ENCODE measurements around the gene FNBP1L. TPM values are rescaled to one million over a fixed set of nuclear protein-coding genes. Genes with fewer than 3 reads are reported as not detected.
A peak's percentile ranks its signal among the peaks of the same experiment; 100 is the strongest.

FNBP1L gene
- total RNA-seq, 1 experiment from 2014 or later: 119 TPM

DNA sequence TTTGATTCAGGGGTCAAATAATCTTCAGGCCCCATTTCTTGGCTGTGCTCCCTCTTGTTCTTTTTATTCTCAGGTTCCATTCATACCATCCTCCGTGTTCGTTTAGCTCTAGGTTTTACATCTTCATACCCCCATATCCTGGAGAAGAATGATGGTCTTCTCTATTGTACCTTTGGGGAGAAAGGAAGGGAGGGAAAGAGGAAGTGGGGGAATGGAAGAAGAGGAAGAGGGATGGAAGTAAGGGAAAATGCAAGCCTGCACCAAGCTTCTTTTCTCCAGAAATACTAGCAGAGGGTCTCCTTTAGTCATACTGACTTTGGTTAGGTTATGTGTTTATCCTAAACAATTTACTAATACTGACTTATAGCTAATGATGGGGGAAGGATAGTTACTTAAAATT is 52.4 kb downstream of the FNBP1L start:
- no peak overlapping the region for H3K4me3 Mint-ChIP-seq
- peak overlapping the region in 2 of 3 experiments; percentile 58 to 68; a peak in 3 of 7 replicates for H3K27ac Mint-ChIP-seq
- Histone ChIP-seq H2BK12ac (ENCODE audit: insufficient read length, low read depth, low read length) (no peak overlapping the region), H3K18ac (ENCODE audit: insufficient read length, low read depth, low read length) (no peak overlapping the region), H3K9me3 (ENCODE audit: control insufficient read depth, low read depth, low read length) (no peaks in the 10 kb centered on the region), H3K9ac (ENCODE audit: extremely low read depth, insufficient read length, low read length) (no peak overlapping the region), H3K79me2 (ENCODE audit: insufficient read depth, low read length) (peaks cover 22% of the 10 kb centered on the region; the same call in 1 of the 2 replicates), H3K79me1 (ENCODE audit: insufficient read depth, low read depth, low read length, poor library complexity, severe bottlenecking) (peaks cover 2% of the 10 kb centered on the region), H4K20me1 (ENCODE audit: control insufficient read depth, insufficient read depth, insufficient read length) (peaks cover 2% of the 10 kb centered on the region), H3K4me2 (ENCODE audit: insufficient read depth, insufficient read length, low read length) (no peak overlapping the region), H3K4ac (ENCODE audit: low read depth, low read length) (no peak overlapping the region), H3K27ac (ENCODE audit: insufficient read length, low read depth, low read length) (no peak overlapping the region), H3K27me3 (ENCODE audit: insufficient read depth, low read length) (no peaks in the 10 kb centered on the region; the same call in 1 of the 2 replicates), H2BK20ac (ENCODE audit: low read depth, low read length, poor library complexity, severe bottlenecking) (no peak overlapping the region), H4K8ac (replicated peaks; ENCODE audit: insufficient read length, low read depth, low read length) (no peak overlapping the region), H3K56ac (ENCODE audit: insufficient read length, low read depth, low read length) (no peak overlapping the region), H2BK15ac (ENCODE audit: low read depth, low read length) (no peak overlapping the region), H2BK120ac (ENCODE audit: low read depth, low read length, poor library complexity, severe bottlenecking) (no peak overlapping the region), H3T11ph (ENCODE audit: low read length) (no peak overlapping the region), H2BK5ac (ENCODE audit: insufficient read length, low read length) (no peak overlapping the region), H2AK5ac (ENCODE audit: insufficient read length, low read length) (no peak overlapping the region), H4K91ac (ENCODE audit: insufficient read length, low read depth, low read length) (no peak overlapping the region), H4K5ac (ENCODE audit: insufficient read length, low read depth, low read length) (no peak overlapping the region), H2AFZ (ENCODE audit: low read length) (no peak overlapping the region), H3K14ac (ENCODE audit: insufficient read depth, low read length) (no peak overlapping the region), H3K23ac (ENCODE audit: insufficient read length, low read depth, low read length) (no peak overlapping the region), H3K4me1 (ENCODE audit: insufficient read depth, low read length) (no peaks in the 10 kb centered on the region), H3K23me2 (ENCODE audit: insufficient read length, low read depth, low read length, poor library complexity, severe bottlenecking) (no peaks in the 10 kb centered on the region)
- H3K36me3 Mint-ChIP-seq (ENCODE audit: insufficient read depth in 1 of 3, low read depth in 3 of 3): peaks cover 24 to 46% (median 35%) of the 10 kb centered on the region in 3 experiments
- peaks cover 36% of the 10 kb centered on the region in 2 experiments for H3K4me1 Mint-ChIP-seq
- H3K27me3 Mint-ChIP-seq (ENCODE audit: low read depth): no peaks in the 10 kb centered on the region
- TF ChIP-seq, protein P1, sequence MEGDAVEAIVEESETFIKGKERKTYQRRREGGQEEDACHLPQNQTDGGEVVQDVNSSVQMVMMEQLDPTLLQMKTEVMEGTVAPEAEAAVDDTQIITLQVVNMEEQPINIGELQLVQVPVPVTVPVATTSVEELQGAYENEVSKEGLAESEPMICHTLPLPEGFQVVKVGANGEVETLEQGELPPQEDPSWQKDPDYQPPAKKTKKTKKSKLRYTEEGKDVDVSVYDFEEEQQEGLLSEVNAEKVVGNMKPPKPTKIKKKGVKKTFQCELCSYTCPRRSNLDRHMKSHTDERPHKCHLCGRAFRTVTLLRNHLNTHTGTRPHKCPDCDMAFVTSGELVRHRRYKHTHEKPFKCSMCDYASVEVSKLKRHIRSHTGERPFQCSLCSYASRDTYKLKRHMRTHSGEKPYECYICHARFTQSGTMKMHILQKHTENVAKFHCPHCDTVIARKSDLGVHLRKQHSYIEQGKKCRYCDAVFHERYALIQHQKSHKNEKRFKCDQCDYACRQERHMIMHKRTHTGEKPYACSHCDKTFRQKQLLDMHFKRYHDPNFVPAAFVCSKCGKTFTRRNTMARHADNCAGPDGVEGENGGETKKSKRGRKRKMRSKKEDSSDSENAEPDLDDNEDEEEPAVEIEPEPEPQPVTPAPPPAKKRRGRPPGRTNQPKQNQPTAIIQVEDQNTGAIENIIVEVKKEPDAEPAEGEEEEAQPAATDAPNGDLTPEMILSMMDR (conservative IDR thresholded peaks at IDR 0.05): no peak
- no peaks in the 10 kb centered on the region; a peak in 2 of 5 replicates for H3K9me3 Mint-ChIP-seq
- no CpG with 5 or more reads among the region's 2 CpGs for WGBS (ENCODE audit: extremely low coverage, insufficient read length, low lambda C conversion rate)
- no peak for DNase-seq
